Stimulated activated CD4-positive, alpha-beta T cell treated with anti-CD3 and anti-CD28 coated beads, Interleukin-4, amount 100 ng/mL, for 4 hours (primary cell): ENCODE measurements around the gene SNAI3.

Experiments used
- DNase-seq, 2 experiments: peaks; one replicate each; pipeline ENCODE4 v3.0.0-alpha.2; 2020

The SNAI3 gene

GRCh38 chr16:88649195-88649923, 36.9 kb downstream of the SNAI3 start:
- no peak for DNase-seq

GRCh38 chr16:88647178-88648070, 38.9 kb downstream of the SNAI3 start:
- DNase-seq: no peak

- no peak for DNase-seq
These were observed 39.8 kb downstream of the SNAI3 start for GRCh38 chr16:88646345-88647034.

- no peak for DNase-seq
These were observed 40.4 kb downstream of the SNAI3 start for GRCh38 chr16:88645941-88646340.

- DNase-seq: no peak
These were observed 40.9 kb downstream of the SNAI3 start for GRCh38 chr16:88645455-88645854.

- DNase-seq: no peak
These were observed 42.7 kb downstream of the SNAI3 start for GRCh38 chr16:88643644-88643932.

- no peak for DNase-seq
These were observed 43.2 kb downstream of the SNAI3 start for GRCh38 chr16:88642881-88643643.

GRCh38 chr16:88640498-88641247, 45.6 kb downstream of the SNAI3 start:
- DNase-seq: no peak

- DNase-seq: no peak
These were observed 46.2 kb downstream of the SNAI3 start for GRCh38 chr16:88640039-88640495.

- DNase-seq: no peak
These were observed 46.9 kb downstream of the SNAI3 start for GRCh38 chr16:88639231-88640038.

GRCh38 chr16:88638323-88639230, 47.7 kb downstream of the SNAI3 start, which contains the start of gene IL17C:
Gene IL17C, plus strand, starts transcription at chr16:88638572. Its CDS starts 70 bp downstream, at chr16:88638642.
- no peak for DNase-seq

- no peak for DNase-seq
These were observed 49.6 kb downstream of the SNAI3 start for GRCh38 chr16:88636488-88637265.

GRCh38 chr16:88635671-88636319, 50.5 kb downstream of the SNAI3 start:
- no peak for DNase-seq

GRCh38 chr16:88634994-88635670, 51.2 kb downstream of the SNAI3 start:
- DNase-seq: no peak

GRCh38 chr16:88634141-88634993, 51.9 kb downstream of the SNAI3 start:
- DNase-seq: peak; percentile 39 to 48

- peak; percentile 40 to 53 for DNase-seq
These were observed 52.6 kb downstream of the SNAI3 start for GRCh38 chr16:88633684-88634140.

GRCh38 chr16:88632587-88632930, 53.7 kb downstream of the SNAI3 start:
- no peak for DNase-seq
